ENCODE results near the gene CFAP107.
"Not testable (repeated sequence)": the region's sequence is repeated elsewhere in the genome, so short reads cannot be mapped to it uniquely, and the experiment has no call there.

The CFAP107 gene

DNA sequence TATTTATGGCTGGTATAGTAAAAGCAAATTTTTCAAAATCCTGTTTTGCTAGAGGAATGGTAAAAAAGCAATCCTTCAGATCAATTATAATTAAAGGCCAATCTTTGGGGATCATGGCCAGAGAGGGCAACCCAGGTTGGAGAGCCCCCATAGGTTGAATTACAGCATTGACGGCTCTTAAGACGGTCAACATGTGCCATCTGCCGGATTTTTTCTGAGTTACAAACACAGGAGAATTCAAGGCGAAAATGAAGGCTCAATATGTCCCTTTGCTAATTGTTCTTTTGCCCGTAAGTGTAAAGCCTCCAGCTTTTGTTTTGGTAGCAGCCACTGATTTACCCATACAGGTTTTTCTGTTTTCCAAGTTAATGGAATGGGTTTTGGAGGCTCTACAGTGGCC lies 35.5 kb downstream of the CFAP107 start:
- FAIRE-seq = not testable (repeated sequence)

DNA sequence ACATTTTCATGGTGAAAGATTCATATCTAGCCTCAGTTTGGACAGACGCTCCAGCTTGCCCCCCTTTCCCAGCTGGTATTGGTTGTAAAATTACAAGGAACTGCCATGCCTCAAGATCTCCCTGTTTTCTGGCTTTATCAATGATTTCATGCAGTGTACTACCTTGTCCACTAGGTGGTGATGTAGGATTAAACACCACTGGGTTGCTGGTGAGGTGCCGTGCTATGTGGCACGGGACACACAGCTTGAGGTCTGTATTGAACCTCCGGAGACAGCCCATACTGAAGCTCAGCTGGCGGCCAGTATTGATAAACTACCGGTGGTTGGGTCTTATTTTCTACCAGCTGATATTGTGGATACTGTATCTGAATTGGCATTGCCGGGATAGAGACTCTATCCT lies 37.8 kb downstream of the CFAP107 start:
- not testable (repeated sequence) for FAIRE-seq

DNA sequence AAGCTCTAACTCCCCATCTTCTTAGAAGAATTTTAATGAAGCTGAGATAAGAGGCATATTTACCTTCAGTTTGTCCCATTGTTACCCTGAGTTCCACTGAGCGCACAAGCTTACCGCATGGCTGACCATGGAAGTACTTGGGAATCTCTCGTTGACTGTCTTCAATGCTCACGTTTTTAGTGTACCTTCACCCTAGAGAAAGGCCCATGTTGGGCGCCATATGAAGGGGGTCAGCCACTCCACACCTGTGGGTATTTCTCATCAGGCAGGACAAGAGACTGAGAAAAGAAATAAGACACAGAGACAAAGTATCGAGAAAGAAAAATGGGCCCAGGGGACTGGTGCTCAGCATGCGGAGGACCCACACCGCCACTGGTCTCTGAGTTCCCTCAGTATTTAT lies 38.7 kb downstream of the CFAP107 start:
- FAIRE-seq = not testable (repeated sequence)

DNA sequence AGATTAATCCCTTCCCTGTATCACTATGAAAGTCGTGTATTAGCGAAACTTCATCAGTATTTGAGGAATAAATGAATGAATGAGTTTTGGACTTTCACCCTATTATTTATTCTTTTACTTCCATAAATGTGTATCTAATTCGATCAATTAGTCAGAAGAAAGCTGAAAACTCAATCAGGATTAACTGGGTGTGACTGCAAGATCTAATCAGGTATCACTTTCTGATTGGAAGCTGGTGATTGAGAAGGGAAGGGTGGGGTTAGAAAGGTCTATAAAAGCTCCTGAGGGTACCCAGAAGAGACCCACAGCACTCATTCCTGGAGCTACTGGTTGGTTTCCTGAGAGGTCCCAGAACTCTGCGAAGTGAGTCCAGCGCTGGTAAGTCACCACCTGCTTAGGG lies 45.1 kb downstream of the CFAP107 start, which contains the start of gene PRAMEF1:
Gene PRAMEF1 (plus strand): TSS at position 301 of the 400 bp plus-strand sequence. CDS start 1,831 bp downstream, outside the sequence.
- not testable (repeated sequence) for FAIRE-seq

DNA sequence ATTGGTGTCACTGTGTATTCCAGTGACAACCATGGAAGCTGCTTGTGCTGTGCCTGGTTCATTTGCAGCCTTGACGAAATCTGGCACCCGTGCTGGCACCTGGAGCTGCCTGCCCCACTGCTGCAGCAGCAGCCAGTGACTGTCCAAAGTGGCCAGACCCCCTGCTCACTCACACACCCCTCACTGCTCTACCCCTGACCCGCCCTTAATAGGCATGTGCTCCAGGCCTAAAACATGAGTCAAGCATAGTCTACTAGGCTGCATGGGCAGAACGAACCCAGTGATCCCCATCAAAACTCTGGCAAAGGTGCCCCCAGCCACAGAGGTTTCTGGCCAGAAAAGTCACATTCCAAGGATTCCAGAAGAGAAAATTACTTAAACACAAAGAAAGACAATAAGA lies 52.9 kb downstream of the CFAP107 start:
- FAIRE-seq = no peak

DNA sequence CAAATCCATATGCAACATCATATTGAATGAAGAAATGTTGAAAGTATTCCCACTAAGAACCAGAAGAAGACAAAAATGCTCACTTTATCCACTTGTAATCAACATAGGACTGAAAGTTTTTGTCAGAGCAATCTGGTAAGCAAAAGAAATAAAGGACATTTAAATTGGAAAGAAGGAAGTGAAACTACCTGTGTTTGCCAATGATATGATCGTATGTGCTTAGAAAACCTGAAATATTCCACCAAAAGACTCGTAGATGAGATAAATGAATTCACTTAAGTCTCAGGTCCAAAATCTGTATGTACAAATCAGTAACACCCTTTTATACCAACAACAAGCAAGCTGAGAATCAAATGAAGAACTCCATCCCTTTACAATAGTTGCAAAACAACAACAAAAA lies 53.7 kb downstream of the CFAP107 start:
- FAIRE-seq = no peak

DNA sequence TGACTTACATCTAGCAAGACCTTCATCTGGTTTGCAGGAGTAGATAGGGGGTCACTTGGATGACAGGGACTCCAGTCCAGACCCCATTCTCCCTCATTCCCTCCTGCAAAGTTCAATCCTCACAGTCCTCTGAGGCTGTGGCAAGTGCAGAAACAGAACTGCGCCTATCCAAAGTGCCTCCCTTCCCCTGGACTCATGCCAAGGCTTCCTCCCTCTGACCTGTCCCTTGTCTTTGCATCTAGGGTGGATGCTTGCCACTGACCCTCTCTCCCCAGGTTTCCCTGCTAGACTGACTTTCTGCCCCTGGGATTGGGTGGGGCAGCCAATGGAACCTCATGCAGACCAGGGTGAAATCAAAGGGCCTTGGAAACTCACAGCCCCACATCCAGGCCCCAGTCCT lies 63.9 kb downstream of the CFAP107 start:
- FAIRE-seq = no peak

DNA sequence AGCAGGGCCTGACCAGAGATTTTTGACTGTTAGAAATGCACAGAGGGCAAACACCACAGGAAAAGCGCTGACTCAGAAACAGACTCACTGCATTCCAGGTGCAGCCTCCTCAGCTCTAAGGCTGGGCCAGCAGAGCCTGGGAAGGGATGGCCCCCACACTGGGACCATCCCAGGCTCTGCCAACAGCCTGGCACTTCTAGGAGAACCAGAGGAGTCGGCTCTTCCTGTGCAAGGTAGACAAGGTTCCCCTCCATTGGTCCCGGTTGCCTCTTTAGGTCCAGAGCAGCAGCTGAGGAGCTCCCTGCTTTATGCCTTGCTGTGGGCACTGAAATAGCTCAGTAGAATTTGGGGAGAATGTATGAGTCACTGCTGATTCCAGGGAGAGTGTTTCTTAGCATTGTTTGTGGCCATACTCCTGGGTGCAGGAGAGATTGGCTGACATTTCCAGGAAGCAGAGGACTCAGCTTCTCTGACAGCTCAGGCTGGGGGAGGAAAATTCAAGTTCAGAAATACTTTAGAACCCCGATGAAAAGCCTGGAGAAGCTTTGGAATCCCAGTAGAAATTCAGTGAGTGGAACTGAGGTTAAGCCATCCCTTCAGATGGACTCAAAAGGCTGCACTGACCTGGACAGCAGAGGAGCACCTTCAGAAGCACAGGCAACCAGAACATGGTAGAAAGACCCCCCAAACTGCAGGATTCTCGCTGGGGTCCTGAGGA lies 64.8 kb downstream of the CFAP107 start:
- FAIRE-seq = no peak

DNA sequence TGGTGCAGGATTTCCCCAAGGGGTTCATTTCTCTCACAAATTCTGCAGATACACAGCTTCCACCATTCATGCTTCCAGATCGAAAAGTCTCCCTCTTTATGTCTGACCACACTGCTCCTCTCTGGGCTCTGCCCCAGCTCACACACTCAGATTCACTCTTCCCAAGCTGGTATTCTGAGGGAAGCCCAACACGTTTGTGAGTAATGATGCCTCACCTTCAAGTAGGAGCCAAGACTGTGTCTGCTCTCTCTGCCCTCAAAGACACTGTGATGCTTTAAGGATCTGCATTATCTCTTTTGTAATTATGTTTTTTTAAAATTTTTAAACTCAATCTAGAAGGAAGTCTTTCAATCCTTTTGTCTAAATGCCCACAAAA lies 65.4 kb downstream of the CFAP107 start:
- no peak for FAIRE-seq

Measured in G401.6 (cell line).